Small intestine (tissue), 7 donors: ENCODE measurements around the gene EXD3. TPM values are rescaled to one million over a fixed set of nuclear protein-coding genes. Genes with fewer than 3 reads are reported as not detected.
"Not testable (repeated sequence)": the region's sequence is repeated elsewhere in the genome, so short reads cannot be mapped to it uniquely, and the experiment has no call there.

Source experiments
- DNase-seq, 2 donors: peaks; one replicate each; pipeline versions ENCODE4 v3.0.0 to v3.0.0-alpha.2; 2013
- FAIRE-seq: peaks from 2 replicates; lab custom pipeline; 2012; peaks lifted over from hg19 to GRCh38; lab: Jason Lieb, UNC
- H3K27ac ChIP-seq, 3 donors: one replicate each; pipeline ENCODE4 v1.5.1; 2013; ENCODE audit warnings: low read length in 2 of 3, mild to moderate bottlenecking in 2 of 3, control low read depth in 1 of 3, inconsistent platforms in 1 of 3, low read depth in 1 of 3, moderate library complexity in 1 of 3
- H3K27me3 ChIP-seq, 3 donors: one replicate each; pipeline ENCODE4 v1.6.1; 2013; ENCODE audit warnings: low read length in 3 of 3, inconsistent platforms in 1 of 3; ENCODE audit not compliant: control insufficient read depth in 3 of 3, insufficient read depth in 3 of 3
- H3K36me3 ChIP-seq, 3 donors: one replicate each; pipeline ENCODE4 v1.6.1; 2013; ENCODE audit warnings: low read length in 3 of 3, inconsistent platforms in 1 of 3, low read depth in 1 of 3, mild to moderate bottlenecking in 1 of 3, moderate library complexity in 1 of 3; ENCODE audit not compliant: control insufficient read depth in 3 of 3, insufficient read depth in 2 of 3
- H3K4me1 ChIP-seq, 3 donors: one replicate each; pipeline ENCODE4 v1.6.1; 2013; ENCODE audit warnings: low read length in 2 of 3, inconsistent platforms in 1 of 3, low read depth in 1 of 3, mild to moderate bottlenecking in 1 of 3, moderate library complexity in 1 of 3; ENCODE audit not compliant: control insufficient read depth in 3 of 3, insufficient read depth in 2 of 3
- H3K4me3 ChIP-seq, 3 donors: one replicate each; pipeline ENCODE4 v1.5.1; 2013; ENCODE audit warnings: low read length in 3 of 3, control low read depth in 1 of 3, inconsistent platforms in 1 of 3, low read depth in 1 of 3, mild to moderate bottlenecking in 1 of 3, moderate library complexity in 1 of 3
- H3K9me3 ChIP-seq, 2 donors: one replicate each; pipeline ENCODE4 v1.6.1; 2013; ENCODE audit warnings: low read depth in 1 of 2, low read length in 1 of 2; ENCODE audit not compliant: control insufficient read depth in 2 of 2, insufficient read depth in 1 of 2
- WGBS, 3 donors: extraction: QIAGEN DNeasy Blood & Tissue Kit; methylation state at CpG; one replicate each; pipeline ENCODE4 v1.1.7; 2013; 5-methylcytosine and 5-hydroxymethylcytosine counted together
- polyA plus RNA-seq, 4 donors: library from polyadenylated mRNA; stranded (reverse) in 3 of 4; unstranded in 1 of 4; fragments of 200-250 nt in 3 of 4; fragments of 120-200 nt in 1 of 4; gene quantifications; one replicate each; pipeline versions ENCODE4 v1.2.1 to v1.2.3, GENCODE V29; 2013
- donor health status: healthy with polysubstance abuse.
- donor health status: control.
- donor health status: control.
- donor health status: Bipolar disorder and iron deficiency.
- donor health status: healthy.

EXD3 gene
- polyA plus RNA-seq, 4 donors: 15.0 to 47.8 (median 32.4) TPM

DNA sequence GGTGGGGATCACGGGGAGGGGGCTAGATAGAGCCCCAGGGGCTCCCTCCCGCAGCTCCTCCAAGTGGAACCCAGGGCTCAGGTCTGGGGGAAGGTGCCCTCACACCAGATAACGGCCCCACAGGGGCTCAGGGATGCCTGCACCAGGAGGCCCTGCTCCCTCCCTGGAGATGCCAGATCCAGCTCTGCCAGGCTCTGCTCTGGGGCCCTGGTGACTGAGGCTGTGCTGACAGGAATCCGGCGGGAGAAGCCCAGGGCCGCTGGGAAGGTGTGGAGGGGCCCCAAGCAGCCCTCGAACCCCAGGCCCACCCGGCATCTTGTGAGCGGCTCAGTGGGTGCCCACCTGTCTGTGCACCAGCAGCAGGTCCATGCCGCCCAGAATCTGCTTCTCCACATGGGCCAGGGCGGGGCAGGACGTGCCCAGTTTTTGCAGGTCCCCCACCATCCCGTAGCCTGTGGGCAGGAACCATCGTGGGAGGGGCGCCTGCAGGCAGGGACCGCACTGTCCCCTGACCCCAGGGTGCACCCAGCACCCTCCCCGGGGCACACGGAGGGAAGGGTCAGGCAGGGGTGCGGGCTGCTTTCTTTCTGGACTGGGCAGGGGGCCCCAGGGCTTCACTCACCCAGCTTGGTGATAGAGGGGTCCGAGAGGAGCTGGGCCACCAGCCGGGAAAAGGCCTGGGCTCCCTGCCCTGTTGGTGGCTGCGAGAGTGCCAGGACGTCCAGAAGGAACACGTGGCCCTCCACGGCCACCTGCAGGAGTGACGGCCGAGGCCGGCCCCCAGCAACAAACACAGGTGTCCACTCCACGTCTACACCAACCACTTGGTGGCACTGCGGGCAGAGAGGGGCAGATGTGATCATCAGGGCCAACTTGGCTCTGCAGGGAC, 72.0 kb downstream of the EXD3 start:
- DNase-seq (no peak), FAIRE-seq (no peak)
- no peak overlapping the region for H3K27ac ChIP-seq
- peaks cover 0 to 16% (median 0%) of the 10 kb centered on the region in 3 donors for H3K4me1 ChIP-seq
- H3K4me3 ChIP-seq: no peak overlapping the region
- peaks cover 0 to 54% (median 0%) of the 10 kb centered on the region in 3 donors for H3K36me3 ChIP-seq
- H3K27me3 ChIP-seq: no peaks in the 10 kb centered on the region
- peaks cover 0 to 24% of the 10 kb centered on the region in 2 donors for H3K9me3 ChIP-seq
- WGBS, 3 donors: 90 to 94% (median 93%) methylated on average over 27 to 30 of the region's 30 CpGs

GRCh38 chr9:137349471-137350033, 73.4 kb downstream of the EXD3 start:
- DNase-seq (no peak), FAIRE-seq (no peak)
- H3K4me3 ChIP-seq: no peak overlapping the region
- peaks cover 0 to 18% of the 10 kb centered on the region in 2 donors for H3K9me3 ChIP-seq
- peak overlapping the region in 1 of 3 donors; percentile 86 for H3K27ac ChIP-seq
- no peaks in the 10 kb centered on the region for H3K27me3 ChIP-seq
- H3K4me1 ChIP-seq: peaks cover 0 to 16% (median 0%) of the 10 kb centered on the region in 3 donors
- 88 to 94% (median 89%) methylated on average over 25 to 27 of the region's 27 CpGs for WGBS, 3 donors
- H3K36me3 ChIP-seq: peaks cover 0 to 53% (median 0%) of the 10 kb centered on the region in 3 donors

DNA sequence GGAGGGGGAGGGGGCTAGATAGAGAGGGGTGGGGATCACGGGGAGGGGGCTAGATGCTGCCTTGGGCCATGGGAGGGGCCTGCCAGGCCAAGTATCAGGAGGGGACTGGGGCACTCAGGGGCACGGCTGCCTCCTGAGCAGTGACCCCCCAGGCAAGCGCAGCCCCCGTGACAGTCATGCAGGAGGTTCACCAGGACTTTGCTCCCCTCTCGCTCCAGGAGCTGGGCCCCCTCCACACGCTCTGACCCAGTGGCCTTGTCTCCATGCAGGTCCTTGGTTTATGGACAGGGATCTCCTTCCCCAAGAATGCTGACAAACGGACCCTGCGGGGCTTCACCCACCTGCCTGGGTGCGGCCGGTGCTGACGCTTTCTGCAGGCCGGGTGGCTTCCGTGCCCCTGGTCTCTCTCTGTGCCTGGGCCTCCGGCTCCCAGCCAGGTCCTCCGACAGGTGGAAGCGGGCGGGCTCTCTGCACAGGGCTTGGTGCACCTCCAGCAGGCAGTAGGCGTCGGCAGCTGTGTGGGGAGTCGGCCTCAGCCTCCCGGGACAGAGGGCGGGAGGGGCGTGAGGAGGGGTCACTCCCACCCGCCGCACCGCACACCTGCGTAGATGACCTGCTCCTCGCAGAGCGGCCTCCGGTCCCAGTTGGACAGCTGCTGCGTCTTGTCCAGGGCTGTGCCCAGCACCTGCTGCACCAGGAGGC, 74.0 kb downstream of the EXD3 start:
- DNase-seq: peak in 1 of 2 donors; percentile 89
- 57 to 73% (median 60%) methylated on average over 22 to 31 of the region's 31 CpGs for WGBS, 3 donors

DNA sequence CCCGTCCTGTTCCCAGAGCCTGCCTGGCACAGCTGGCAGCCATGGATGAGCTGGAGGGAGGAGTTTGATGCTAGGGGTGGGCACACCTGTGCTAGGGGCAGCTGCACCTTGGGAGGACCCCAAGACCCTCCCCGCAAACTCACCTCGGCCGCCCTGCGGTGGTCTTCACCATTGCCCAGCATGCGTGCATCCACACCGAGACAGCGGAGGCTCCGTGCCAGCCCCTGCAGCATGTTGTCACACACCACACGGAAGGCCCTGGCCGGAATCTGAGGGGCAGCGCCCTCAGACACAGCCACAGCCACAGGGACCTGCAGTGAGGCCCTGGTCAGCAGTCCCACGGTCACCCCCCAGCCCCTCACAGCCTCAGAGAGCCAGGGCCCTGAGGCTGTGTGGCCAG, 75.0 kb downstream of the EXD3 start:
- WGBS, 3 donors: 94 to 97% (median 95%) methylated on average over 7 to 13 of the region's 13 CpGs
- H3K36me3 ChIP-seq: peaks cover 0 to 52% (median 0%) of the 10 kb centered on the region in 3 donors

More for the DNA sequence above, 74.0 kb downstream of the EXD3 start:
- H3K27ac ChIP-seq: peak overlapping the region in 1 of 3 donors; percentile 86
- peaks cover 0 to 56% (median 0%) of the 10 kb centered on the region in 3 donors for H3K36me3 ChIP-seq
- H3K27me3 ChIP-seq: no peaks in the 10 kb centered on the region
- H3K4me1 ChIP-seq: peaks cover 0 to 16% (median 0%) of the 10 kb centered on the region in 3 donors
- no peak overlapping the region for H3K4me3 ChIP-seq
- FAIRE-seq: no peak
- H3K9me3 ChIP-seq: peaks cover 0 to 18% of the 10 kb centered on the region in 2 donors

DNA sequence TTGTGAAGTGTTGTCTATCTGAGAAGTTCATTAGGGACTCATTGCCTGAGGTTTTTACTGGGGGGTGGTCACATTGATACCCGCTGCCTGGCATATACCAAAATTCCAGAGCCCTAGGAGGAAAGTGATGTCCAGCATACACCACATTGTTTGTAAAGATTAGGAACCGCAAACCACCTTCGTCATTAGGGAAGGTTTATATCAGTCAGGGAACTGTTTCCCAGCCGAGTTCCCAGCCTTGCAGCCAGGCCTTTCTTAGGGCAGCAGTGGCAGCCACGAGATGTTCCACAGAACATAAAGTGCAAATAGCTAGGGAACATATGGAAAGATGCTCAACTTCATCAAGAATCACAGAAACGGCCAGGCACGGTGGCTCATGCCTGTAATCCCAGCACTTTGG, 80.5 kb downstream of the EXD3 start:
- Histone ChIP-seq H3K9me3 (peaks cover 0 to 20% of the 10 kb centered on the region in 2 donors), H3K27ac (no peak overlapping the region), H3K4me1 (peaks cover 0 to 11% (median 0%) of the 10 kb centered on the region in 3 donors), H3K4me3 (no peak overlapping the region), H3K36me3 (peaks cover 0 to 25% (median 0%) of the 10 kb centered on the region in 3 donors), H3K27me3 (no peaks in the 10 kb centered on the region)
- FAIRE-seq (no peak), DNase-seq (no peak)
- 78 to 82% (median 79%) methylated on average over 7 of the region's 7 CpGs for WGBS, 3 donors

More for the DNA sequence above, 75.0 kb downstream of the EXD3 start:
- DNase-seq (no peak), FAIRE-seq (no peak)
- Histone ChIP-seq H3K9me3 (peaks cover 0 to 18% of the 10 kb centered on the region in 2 donors), H3K27ac (peak overlapping the region in 1 of 3 donors; percentile 33), H3K4me1 (peaks cover 0 to 16% (median 0%) of the 10 kb centered on the region in 3 donors), H3K27me3 (no peaks in the 10 kb centered on the region), H3K4me3 (no peak overlapping the region)

DNA sequence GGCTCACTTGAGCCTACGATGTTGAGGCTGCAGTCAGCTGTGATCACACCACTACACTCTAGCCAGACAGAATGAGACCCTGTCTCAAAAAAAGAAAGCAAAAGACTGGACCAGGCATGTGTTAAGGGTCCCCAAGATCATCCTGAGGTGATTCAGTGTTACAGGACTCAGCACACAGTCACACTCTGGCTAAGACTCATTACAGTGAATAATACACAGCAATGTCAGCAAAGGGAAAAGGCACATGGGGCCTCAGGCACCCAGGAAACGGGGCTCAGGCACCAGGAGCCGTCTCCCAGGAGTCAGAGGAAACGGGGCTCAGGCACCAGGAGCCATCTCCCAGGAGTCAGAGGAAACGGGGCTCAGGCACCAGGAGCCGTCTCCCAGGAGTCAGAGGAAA, 81.7 kb downstream of the EXD3 start:
- H3K9me3 ChIP-seq: peaks cover 0 to 10% of the 10 kb centered on the region in 2 donors
- no peak overlapping the region for H3K27ac ChIP-seq
- peaks cover 0 to 11% (median 0%) of the 10 kb centered on the region in 3 donors for H3K4me1 ChIP-seq
- H3K27me3 ChIP-seq: no peaks in the 10 kb centered on the region
- peaks cover 0 to 15% (median 0%) of the 10 kb centered on the region in 3 donors for H3K36me3 ChIP-seq
- DNase-seq (no peak), FAIRE-seq (no peak)
- WGBS, 3 donors: 72 to 78% (median 74%) methylated on average over 4 to 6 of the region's 6 CpGs
- H3K4me3 ChIP-seq: no peak overlapping the region

- not testable (repeated sequence) for H3K27me3 ChIP-seq, DNase-seq, FAIRE-seq, H3K4me3 ChIP-seq
- 84 to 89% (median 86%) methylated on average over 12 of the region's 12 CpGs for WGBS, 3 donors
- H3K9me3 ChIP-seq: peaks cover 0 to 11% of the 10 kb centered on the region in 2 donors
- H3K36me3 ChIP-seq: peaks cover 0 to 16% (median 0%) of the 10 kb centered on the region in 3 donors
- peak overlapping the region in 1 of 3 donors; percentile 72 for H3K27ac ChIP-seq
- H3K4me1 ChIP-seq: peaks cover 0 to 11% (median 0%) of the 10 kb centered on the region in 3 donors
Observed at GRCh38 chr9:137339908-137340462, 83.0 kb downstream of the EXD3 start.
